A549 (cell line): ENCODE results near the gene FAM181A. TPM values are rescaled to one million over a fixed set of nuclear protein-coding genes. Genes with fewer than 3 reads are reported as not detected.

Experiments
- ATAC-seq, 2 experiments: fragments of 200-7000 bp in 1 of 2; fragments of >200 bp in 1 of 2; cut with Nextera tagmentation in 1 of 2; cut with Tn5 transposase in 1 of 2; 3 replicates each; pipeline versions ENCODE4 v1.8.0 to v1.9.1; 2018 to 2020; ENCODE audit warnings: mild to moderate bottlenecking in 1 of 2, moderate library complexity in 1 of 2
- CTCF ChIA-PET: fragments of 300-600 bp; sonication (Branson Sonifier 250); formaldehyde crosslinking; extraction: SDS; loops from one replicate; lab custom pipeline; 2021; ENCODE audit warnings: antibody characterized with exemption, inconsistent platforms; lab: Yijun Ruan, JAX
- POLR2A ChIA-PET: fragments of 350-600 bp; formaldehyde crosslinking; extraction: SDS; loops from one replicate; lab custom pipeline; 2021; ENCODE audit warnings: antibody characterized with exemption, inconsistent platforms; lab: Yijun Ruan, JAX
- DNase-seq, 2 experiments: peaks; one replicate each; pipeline versions ENCODE4 v3.0.0 to v3.0.0-alpha.2; 2011 to 2016; ENCODE audit warnings: low read depth in 1 of 2, low spot score in 1 of 2
- FAIRE-seq: peaks from 2 replicates; lab custom pipeline; 2011; peaks lifted over from hg19 to GRCh38; lab: Jason Lieb, UNC
- H3K27ac ChIP-seq, 2 experiments: fragments of >200 bp; sonication (Bioruptor Twin); formaldehyde crosslinking; 3 replicates each; pipeline ENCODE4 v1.5.1; 2016 to 2017
- H3K4me1 ChIP-seq: fragments of >200 bp; sonication (Bioruptor Twin); formaldehyde crosslinking; 3 replicates; pipeline ENCODE4 v1.6.1; 2016
- H3K4me2 ChIP-seq: fragments of >200 bp; sonication (Bioruptor Twin); formaldehyde crosslinking; 3 replicates; pipeline ENCODE4 v1.6.1; 2016
- H3K4me3 ChIP-seq: fragments of >200 bp; sonication (Bioruptor Twin); formaldehyde crosslinking; 3 replicates; pipeline ENCODE4 v1.5.1; 2016
- H3K9me3 ChIP-seq: fragments of >200 bp; sonication (Bioruptor Twin); formaldehyde crosslinking; 3 replicates; pipeline ENCODE4 v1.6.1; 2016
- CBX8 ChIP-seq: fragments of 200-600 bp; sonication (generic); IDR thresholded peaks from 2 replicates; pipeline ENCODE4 v1.6.1; 2016
- CEBPB ChIP-seq, 2 experiments: fragments of >200 bp in 1 of 2; sonication (Bioruptor Twin) in 1 of 2; formaldehyde crosslinking in 1 of 2; IDR thresholded peaks; 2 replicates each; pipeline ENCODE4 v1.6.1; 2012 to 2016
- CHD2 ChIP-seq: fragments of 150-350 bp; IDR thresholded peaks from 2 replicates; pipeline ENCODE4 v1.6.1; 2014; ENCODE audit warnings: low read length; ENCODE audit not compliant: partially characterized antibody
- CHD4 ChIP-seq: fragments of 200-600 bp; sonication (generic); IDR thresholded peaks from 2 replicates; pipeline ENCODE4 v1.6.1; 2016; ENCODE audit warnings: antibody characterized with exemption, mild to moderate bottlenecking, borderline replicate concordance
- EHF ChIP-seq: fragments of 250-450 bp; sonication (Bioruptor Pico); IDR thresholded peaks from 2 replicates; pipeline ENCODE4 v1.5.0; 2020; ENCODE audit warnings: mild to moderate bottlenecking
- ESRRA ChIP-seq: fragments of 150-350 bp; IDR thresholded peaks from 2 replicates; pipeline ENCODE4 v1.6.1; 2014; ENCODE audit warnings: mild to moderate bottlenecking, low read length, borderline replicate concordance
- FOSB ChIP-seq: fragments of 250-450 bp; sonication (Bioruptor Pico); IDR thresholded peaks from 2 replicates; pipeline ENCODE4 v1.5.0; 2020; ENCODE audit warnings: mild to moderate bottlenecking, moderate library complexity
- HOXB13 ChIP-seq: fragments of 250-450 bp; sonication (Bioruptor Pico); IDR thresholded peaks from 2 replicates; pipeline ENCODE4 v1.5.0; 2020; ENCODE audit warnings: low read depth, mild to moderate bottlenecking, moderate library complexity
- JUN ChIP-seq, 2 experiments: fragments of >200 bp; sonication (Bioruptor Twin); formaldehyde crosslinking; IDR thresholded peaks; 2 replicates in 1 of 2; 3 replicates in 1 of 2; pipeline ENCODE4 v1.6.1; 2016 to 2017
- JUNB ChIP-seq: fragments of >200 bp; sonication (Bioruptor Twin); formaldehyde crosslinking; IDR thresholded peaks from 2 replicates; pipeline ENCODE4 v1.6.1; 2016
- KDM1A ChIP-seq: fragments of 200-600 bp; sonication (generic); IDR thresholded peaks from 2 replicates; pipeline ENCODE4 v1.6.1; 2016; ENCODE audit warnings: low read depth, mild to moderate bottlenecking
- POLR2A ChIP-seq: IDR thresholded peaks from 2 replicates; pipeline ENCODE4 v1.6.1; 2012; ENCODE audit warnings: mild to moderate bottlenecking, low read length
- SREBF2 ChIP-seq: fragments of 450-650 bp; IDR thresholded peaks from 2 replicates; pipeline ENCODE4 v1.6.1; 2014; ENCODE audit warnings: mild to moderate bottlenecking, moderate library complexity
- ZC3H11A ChIP-seq: fragments of 450-650 bp; IDR thresholded peaks from 2 replicates; pipeline ENCODE4 v1.6.1; 2014; ENCODE audit warnings: antibody characterized with exemption, mild to moderate bottlenecking
- ZSCAN20 ChIP-seq: fragments of 250-450 bp; sonication (Bioruptor Pico); IDR thresholded peaks from 2 replicates; pipeline ENCODE4 v1.8.0; 2022; ENCODE audit warnings: mild to moderate bottlenecking, moderate library complexity
- WGBS: methylation state at CpG from one replicate; pipeline ENCODE4 v1.1.6; 2017; ENCODE audit errors: missing lambda C conversion rate; 5-methylcytosine and 5-hydroxymethylcytosine counted together
- polyA plus RNA-seq, 4 experiments: library from polyadenylated mRNA; depleted of rRNA in 3 of 4; stranded (reverse); fragments of >200 nt; fragmentation: RNase III in 1 of 4; extraction: RNeasy Plus Mini Kit Qiagen cat#74134 plus additional on column Dnase treatment in 1 of 4; gene quantifications; 2 replicates in 3 of 4; 3 replicates in 1 of 4; pipeline ENCODE4 v1.2.3, GENCODE V29; 2011 to 2017
- TF ChIP-seq, protein P1 (sequence below): fragments of 150-350 bp; IDR thresholded peaks from 2 replicates; pipeline ENCODE4 v1.6.1; 2014; ENCODE audit warnings: low read depth, mild to moderate bottlenecking, low read length
- TF ChIP-seq, protein P2 (sequence below): fragments of 200-600 bp; sonication (generic); IDR thresholded peaks from 2 replicates; pipeline ENCODE4 v1.6.1; 2016; ENCODE audit warnings: antibody characterized with exemption, mild to moderate bottlenecking, moderate library complexity
- TF ChIP-seq, protein P3 (sequence below): fragments of >200 bp; sonication (Bioruptor Twin); formaldehyde crosslinking; IDR thresholded peaks from 3 replicates; pipeline ENCODE4 v1.6.1; 2016
- TF ChIP-seq, protein P4 (sequence below): fragments of 250-450 bp; sonication (Bioruptor Pico); IDR thresholded peaks from 2 replicates; pipeline ENCODE4 v1.5.0; 2020; ENCODE audit warnings: low read depth, mild to moderate bottlenecking, moderate library complexity
- TF ChIP-seq, protein P5 (sequence below): IDR thresholded peaks from 2 replicates; pipeline ENCODE4 v1.6.1; 2012
- TF ChIP-seq, protein P6 (sequence below): fragments of >200 bp; sonication (Bioruptor Twin); formaldehyde crosslinking; IDR thresholded peaks from 3 replicates; pipeline ENCODE4 v1.5.1; 2016

FAM181A gene
- polyA plus RNA-seq, 2 of the 4 experiments (the other 2 are of a cell fraction), result not detected

DNA sequence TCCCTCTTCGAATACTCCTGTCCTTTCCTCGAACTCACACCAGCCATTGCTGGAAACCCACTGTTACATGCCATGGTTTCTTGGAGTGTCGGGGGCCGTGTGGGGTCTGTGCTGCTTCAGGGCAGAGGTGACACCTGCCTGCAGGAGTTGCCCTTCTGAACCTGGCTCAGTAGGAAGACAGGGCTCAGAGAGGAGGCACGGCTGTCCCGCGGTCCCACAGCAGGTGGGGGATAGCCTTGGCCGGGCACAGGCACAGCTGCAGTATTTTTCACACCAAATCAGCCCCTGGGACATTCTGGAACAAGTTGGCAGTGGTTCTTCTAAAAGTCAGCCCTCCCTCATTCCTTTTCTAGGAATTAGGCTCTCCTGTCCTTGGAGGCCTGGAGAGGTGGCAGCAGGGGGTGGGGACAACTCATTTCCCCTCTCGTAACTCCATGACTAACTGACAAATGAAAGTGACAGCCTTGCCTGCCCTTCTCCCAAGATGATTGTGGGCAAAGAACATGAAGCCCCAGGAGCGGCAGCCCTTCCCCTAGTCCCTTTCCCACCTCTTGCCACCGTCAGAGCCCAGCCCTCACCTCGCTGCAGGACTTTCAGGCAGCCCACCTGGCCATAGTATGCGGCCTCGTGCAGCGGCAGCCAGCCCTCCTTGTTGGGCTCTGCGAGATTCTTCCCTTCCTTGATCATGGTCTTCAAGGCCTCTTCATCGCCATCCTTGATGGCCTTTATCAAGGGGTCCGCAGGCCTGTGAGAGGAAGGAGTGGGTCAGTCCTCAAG lies 26.8 kb downstream of the FAM181A start:
- no peak for FAIRE-seq
- TF ChIP-seq ESRRA, result no peak
- TF ChIP-seq EHF (CRISPR knock-in tag), result no peak
- TF ChIP-seq, protein P1, sequence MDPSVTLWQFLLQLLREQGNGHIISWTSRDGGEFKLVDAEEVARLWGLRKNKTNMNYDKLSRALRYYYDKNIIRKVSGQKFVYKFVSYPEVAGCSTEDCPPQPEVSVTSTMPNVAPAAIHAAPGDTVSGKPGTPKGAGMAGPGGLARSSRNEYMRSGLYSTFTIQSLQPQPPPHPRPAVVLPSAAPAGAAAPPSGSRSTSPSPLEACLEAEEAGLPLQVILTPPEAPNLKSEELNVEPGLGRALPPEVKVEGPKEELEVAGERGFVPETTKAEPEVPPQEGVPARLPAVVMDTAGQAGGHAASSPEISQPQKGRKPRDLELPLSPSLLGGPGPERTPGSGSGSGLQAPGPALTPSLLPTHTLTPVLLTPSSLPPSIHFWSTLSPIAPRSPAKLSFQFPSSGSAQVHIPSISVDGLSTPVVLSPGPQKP, result no peak
- no peak for TF ChIP-seq CHD2
- no peak for TF ChIP-seq HOXB13
- no peak for TF ChIP-seq CHD4
- no peak for TF ChIP-seq KDM1A
- no peak for TF ChIP-seq POLR2A
- no peak for TF ChIP-seq CBX8
- TF ChIP-seq JUN (IDR thresholded peaks at IDR 0.05), result no peak
- TF ChIP-seq, protein P2, sequence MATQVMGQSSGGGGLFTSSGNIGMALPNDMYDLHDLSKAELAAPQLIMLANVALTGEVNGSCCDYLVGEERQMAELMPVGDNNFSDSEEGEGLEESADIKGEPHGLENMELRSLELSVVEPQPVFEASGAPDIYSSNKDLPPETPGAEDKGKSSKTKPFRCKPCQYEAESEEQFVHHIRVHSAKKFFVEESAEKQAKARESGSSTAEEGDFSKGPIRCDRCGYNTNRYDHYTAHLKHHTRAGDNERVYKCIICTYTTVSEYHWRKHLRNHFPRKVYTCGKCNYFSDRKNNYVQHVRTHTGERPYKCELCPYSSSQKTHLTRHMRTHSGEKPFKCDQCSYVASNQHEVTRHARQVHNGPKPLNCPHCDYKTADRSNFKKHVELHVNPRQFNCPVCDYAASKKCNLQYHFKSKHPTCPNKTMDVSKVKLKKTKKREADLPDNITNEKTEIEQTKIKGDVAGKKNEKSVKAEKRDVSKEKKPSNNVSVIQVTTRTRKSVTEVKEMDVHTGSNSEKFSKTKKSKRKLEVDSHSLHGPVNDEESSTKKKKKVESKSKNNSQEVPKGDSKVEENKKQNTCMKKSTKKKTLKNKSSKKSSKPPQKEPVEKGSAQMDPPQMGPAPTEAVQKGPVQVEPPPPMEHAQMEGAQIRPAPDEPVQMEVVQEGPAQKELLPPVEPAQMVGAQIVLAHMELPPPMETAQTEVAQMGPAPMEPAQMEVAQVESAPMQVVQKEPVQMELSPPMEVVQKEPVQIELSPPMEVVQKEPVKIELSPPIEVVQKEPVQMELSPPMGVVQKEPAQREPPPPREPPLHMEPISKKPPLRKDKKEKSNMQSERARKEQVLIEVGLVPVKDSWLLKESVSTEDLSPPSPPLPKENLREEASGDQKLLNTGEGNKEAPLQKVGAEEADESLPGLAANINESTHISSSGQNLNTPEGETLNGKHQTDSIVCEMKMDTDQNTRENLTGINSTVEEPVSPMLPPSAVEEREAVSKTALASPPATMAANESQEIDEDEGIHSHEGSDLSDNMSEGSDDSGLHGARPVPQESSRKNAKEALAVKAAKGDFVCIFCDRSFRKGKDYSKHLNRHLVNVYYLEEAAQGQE, result no peak
- TF ChIP-seq ZC3H11A, result no peak
- TF ChIP-seq JUNB, result no peak
- TF ChIP-seq, protein P3, sequence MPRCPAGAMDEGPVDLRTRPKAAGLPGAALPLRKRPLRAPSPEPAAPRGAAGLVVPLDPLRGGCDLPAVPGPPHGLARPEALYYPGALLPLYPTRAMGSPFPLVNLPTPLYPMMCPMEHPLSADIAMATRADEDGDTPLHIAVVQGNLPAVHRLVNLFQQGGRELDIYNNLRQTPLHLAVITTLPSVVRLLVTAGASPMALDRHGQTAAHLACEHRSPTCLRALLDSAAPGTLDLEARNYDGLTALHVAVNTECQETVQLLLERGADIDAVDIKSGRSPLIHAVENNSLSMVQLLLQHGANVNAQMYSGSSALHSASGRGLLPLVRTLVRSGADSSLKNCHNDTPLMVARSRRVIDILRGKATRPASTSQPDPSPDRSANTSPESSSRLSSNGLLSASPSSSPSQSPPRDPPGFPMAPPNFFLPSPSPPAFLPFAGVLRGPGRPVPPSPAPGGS, result no peak
- TF ChIP-seq, all 56 proteins: peak for 0
- no peak overlapping the region for H3K4me3 ChIP-seq
- ChIA-PET CTCF (interaction anchor here (7.5 to 29.6 kb wide), 3 partner anchors 13 to 47 kb away, joined by 67 to 601 read pairs (median 400); partner anchors contain the start of genes ASB2 and CCDC197), POLR2A (no interaction called here)
- no peak for ATAC-seq
- 85% methylated on average over 18 of the region's 18 CpGs for WGBS
- no peak for DNase-seq
- peaks cover 8% of the 10 kb centered on the region for H3K4me1 ChIP-seq
- H3K27ac ChIP-seq, result no peak overlapping the region
- H3K9me3 ChIP-seq, result no peaks in the 10 kb centered on the region
- no peak overlapping the region for H3K4me2 ChIP-seq

DNA sequence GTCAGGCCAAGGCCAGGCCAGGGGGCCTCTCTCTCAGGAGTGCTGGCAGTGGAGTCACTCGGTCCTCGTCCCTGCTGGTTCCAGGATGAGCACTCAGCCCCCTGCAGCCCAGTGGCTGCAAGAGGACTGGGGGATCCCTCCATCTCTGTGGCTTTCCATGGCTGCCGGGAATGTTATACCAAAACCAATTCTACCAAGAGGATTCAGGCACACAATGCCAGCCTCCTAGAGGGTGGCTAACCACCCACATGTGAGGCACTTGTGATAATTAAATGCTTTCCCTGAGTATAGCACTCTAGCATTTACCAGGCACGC lies 27.3 kb downstream of the FAM181A start:
- Histone ChIP-seq H3K9me3 (no peaks in the 10 kb centered on the region), H3K27ac (no peak overlapping the region), H3K4me2 (no peak overlapping the region), H3K4me1 (peaks cover 13% of the 10 kb centered on the region), H3K4me3 (no peak overlapping the region)
- 93% methylated on average over 4 of the region's 4 CpGs for WGBS
- no peak for TF ChIP-seq CEBPB (IDR thresholded peaks at IDR 0.05)
- TF ChIP-seq, protein P4, sequence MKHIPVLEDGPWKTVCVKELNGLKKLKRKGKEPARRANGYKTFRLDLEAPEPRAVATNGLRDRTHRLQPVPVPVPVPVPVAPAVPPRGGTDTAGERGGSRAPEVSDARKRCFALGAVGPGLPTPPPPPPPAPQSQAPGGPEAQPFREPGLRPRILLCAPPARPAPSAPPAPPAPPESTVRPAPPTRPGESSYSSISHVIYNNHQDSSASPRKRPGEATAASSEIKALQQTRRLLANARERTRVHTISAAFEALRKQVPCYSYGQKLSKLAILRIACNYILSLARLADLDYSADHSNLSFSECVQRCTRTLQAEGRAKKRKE (CRISPR knock-in tag), result no peak
- no peak for TF ChIP-seq CHD2
- TF ChIP-seq, protein P5, sequence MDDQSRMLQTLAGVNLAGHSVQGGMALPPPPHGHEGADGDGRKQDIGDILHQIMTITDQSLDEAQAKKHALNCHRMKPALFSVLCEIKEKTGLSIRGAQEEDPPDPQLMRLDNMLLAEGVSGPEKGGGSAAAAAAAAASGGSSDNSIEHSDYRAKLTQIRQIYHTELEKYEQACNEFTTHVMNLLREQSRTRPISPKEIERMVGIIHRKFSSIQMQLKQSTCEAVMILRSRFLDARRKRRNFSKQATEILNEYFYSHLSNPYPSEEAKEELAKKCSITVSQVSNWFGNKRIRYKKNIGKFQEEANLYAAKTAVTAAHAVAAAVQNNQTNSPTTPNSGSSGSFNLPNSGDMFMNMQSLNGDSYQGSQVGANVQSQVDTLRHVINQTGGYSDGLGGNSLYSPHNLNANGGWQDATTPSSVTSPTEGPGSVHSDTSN, result no peak
- no peak for TF ChIP-seq FOSB (CRISPR knock-in tag)
- TF ChIP-seq, protein P6, sequence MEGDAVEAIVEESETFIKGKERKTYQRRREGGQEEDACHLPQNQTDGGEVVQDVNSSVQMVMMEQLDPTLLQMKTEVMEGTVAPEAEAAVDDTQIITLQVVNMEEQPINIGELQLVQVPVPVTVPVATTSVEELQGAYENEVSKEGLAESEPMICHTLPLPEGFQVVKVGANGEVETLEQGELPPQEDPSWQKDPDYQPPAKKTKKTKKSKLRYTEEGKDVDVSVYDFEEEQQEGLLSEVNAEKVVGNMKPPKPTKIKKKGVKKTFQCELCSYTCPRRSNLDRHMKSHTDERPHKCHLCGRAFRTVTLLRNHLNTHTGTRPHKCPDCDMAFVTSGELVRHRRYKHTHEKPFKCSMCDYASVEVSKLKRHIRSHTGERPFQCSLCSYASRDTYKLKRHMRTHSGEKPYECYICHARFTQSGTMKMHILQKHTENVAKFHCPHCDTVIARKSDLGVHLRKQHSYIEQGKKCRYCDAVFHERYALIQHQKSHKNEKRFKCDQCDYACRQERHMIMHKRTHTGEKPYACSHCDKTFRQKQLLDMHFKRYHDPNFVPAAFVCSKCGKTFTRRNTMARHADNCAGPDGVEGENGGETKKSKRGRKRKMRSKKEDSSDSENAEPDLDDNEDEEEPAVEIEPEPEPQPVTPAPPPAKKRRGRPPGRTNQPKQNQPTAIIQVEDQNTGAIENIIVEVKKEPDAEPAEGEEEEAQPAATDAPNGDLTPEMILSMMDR, result no peak
- no peak for TF ChIP-seq SREBF2
- no peak for TF ChIP-seq ZSCAN20 (CRISPR knock-in tag)
- TF ChIP-seq, protein P1, result no peak
- ChIA-PET POLR2A (no interaction called here), CTCF (interaction anchor here (1.4 to 29.6 kb wide), 3 partner anchors 12 to 48 kb away, joined by 3 to 601 read pairs (median 601); partner anchors contain the start of gene ASB2)
- ATAC-seq (no peak), DNase-seq (no peak), FAIRE-seq (no peak)
